Measurements from ENCODE around the gene GLIS1. TPM values are rescaled to one million over a fixed set of nuclear protein-coding genes. Genes with fewer than 3 reads are reported as not detected.

Gene GLIS1
- total and polyA plus RNA-seq, 2 donors (not counting 3 experiments of a cell fraction or from before 2014, with no cell fraction given): not detected

DNA sequence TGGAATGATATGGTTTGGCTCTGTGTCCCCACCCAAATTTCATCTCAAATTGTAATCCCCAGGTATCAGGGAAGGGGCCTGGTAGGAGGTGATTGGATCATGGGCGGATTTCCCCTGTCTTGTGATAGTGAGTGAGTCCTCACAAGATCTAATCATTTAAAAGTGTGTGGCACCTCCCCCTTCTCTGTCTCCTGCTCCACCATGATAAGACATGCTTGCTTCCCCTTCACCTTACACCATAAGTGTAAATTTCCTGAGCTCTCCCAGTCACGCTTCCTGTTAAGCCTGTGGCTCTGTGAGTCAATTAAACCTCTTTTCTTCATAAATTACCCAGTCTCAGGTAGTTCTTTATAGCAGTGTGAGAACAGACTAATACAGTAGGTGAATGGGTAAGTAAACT lies 170.4 kb downstream of the GLIS1 start:
- Histone ChIP-seq H3K9me1 (replicated peaks; ENCODE audit: control insufficient read depth, extremely low read depth, insufficient read depth, low read length) (no peaks in the 10 kb centered on the region), H3K36me3 (ENCODE audit: control insufficient read depth in 2 of 2, extremely low read depth in 1 of 2, insufficient read depth in 2 of 2, low read length in 2 of 2) (no peaks in the 10 kb centered on the region), H3K9me3 (replicated peaks; ENCODE audit: control insufficient read depth, insufficient read depth, low read length) (no peaks in the 10 kb centered on the region), H3K4me3 (replicated peaks in 1 of 3; ENCODE audit: insufficient read depth in 1 of 3, low read depth in 1 of 3, low read length in 3 of 3) (no peak overlapping the region), H3K79me2 (ENCODE audit: control insufficient read depth, insufficient read depth, low read length) (no peaks in the 10 kb centered on the region), H3K27me3 (ENCODE audit: control insufficient read depth in 2 of 2, insufficient read depth in 2 of 2, low read length in 2 of 2) (peaks cover 4 to 23% of the 10 kb centered on the region in 2 experiments), H3K9ac (replicated peaks; ENCODE audit: extremely low read depth, insufficient read depth, low read length) (no peak overlapping the region), H4K20me1 (replicated peaks; ENCODE audit: control insufficient read depth, extremely low read depth, insufficient read depth, low read length) (no peaks in the 10 kb centered on the region), H3K27ac (ENCODE audit: insufficient read depth, low read depth, low read length) (no peak overlapping the region), H2AFZ (ENCODE audit: low read depth, low read length) (no peak overlapping the region), H3K4me1 (ENCODE audit: control insufficient read depth, extremely low read depth, insufficient read depth, low read length) (no peaks in the 10 kb centered on the region), H3K4me2 (ENCODE audit: insufficient read depth, low read length) (no peak overlapping the region)
- DNase-seq (ENCODE audit: low read depth, low spot score) (no peak), FAIRE-seq (no peak)
- dilution Hi-C loops (cut with MboI; ENCODE audit: extremely low pct_ligation_motif_present, low sequenced_read_pairs) (no loop called here), intact Hi-C loops (cut with micrococcal nuclease) (no loop called here)
- no peak for TF ChIP-seq FOS (IDR thresholded peaks at IDR 0.05; ENCODE audit: borderline replicate concordance, insufficient read depth, low read length)
- TF ChIP-seq, protein P1, sequence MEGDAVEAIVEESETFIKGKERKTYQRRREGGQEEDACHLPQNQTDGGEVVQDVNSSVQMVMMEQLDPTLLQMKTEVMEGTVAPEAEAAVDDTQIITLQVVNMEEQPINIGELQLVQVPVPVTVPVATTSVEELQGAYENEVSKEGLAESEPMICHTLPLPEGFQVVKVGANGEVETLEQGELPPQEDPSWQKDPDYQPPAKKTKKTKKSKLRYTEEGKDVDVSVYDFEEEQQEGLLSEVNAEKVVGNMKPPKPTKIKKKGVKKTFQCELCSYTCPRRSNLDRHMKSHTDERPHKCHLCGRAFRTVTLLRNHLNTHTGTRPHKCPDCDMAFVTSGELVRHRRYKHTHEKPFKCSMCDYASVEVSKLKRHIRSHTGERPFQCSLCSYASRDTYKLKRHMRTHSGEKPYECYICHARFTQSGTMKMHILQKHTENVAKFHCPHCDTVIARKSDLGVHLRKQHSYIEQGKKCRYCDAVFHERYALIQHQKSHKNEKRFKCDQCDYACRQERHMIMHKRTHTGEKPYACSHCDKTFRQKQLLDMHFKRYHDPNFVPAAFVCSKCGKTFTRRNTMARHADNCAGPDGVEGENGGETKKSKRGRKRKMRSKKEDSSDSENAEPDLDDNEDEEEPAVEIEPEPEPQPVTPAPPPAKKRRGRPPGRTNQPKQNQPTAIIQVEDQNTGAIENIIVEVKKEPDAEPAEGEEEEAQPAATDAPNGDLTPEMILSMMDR (IDR thresholded peaks at IDR 0.05; ENCODE audit: extremely low read depth in 1 of 2, insufficient read depth in 1 of 2, low read depth in 1 of 2, low read length in 2 of 2): no peak
- TF ChIP-seq POLR2AphosphoS5 (IDR thresholded peaks at IDR 0.05; ENCODE audit: insufficient read depth, low read depth, low read length): no peak
- no peak for TF ChIP-seq EZH2 (IDR thresholded peaks at IDR 0.05; ENCODE audit: borderline replicate concordance, low read depth, low read length, severe bottlenecking)
- no peak for TF ChIP-seq POLR2A (IDR thresholded peaks at IDR 0.05; ENCODE audit: low read depth, low read length)
- TF ChIP-seq, protein P2, sequence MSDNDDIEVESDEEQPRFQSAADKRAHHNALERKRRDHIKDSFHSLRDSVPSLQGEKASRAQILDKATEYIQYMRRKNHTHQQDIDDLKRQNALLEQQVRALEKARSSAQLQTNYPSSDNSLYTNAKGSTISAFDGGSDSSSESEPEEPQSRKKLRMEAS (IDR thresholded peaks at IDR 0.05; ENCODE audit: insufficient read depth, insufficient read length): no peak
- no peak for TF ChIP-seq JUN (IDR thresholded peaks at IDR 0.05; ENCODE audit: borderline replicate concordance, insufficient read depth, insufficient read length, low read depth)
- TF ChIP-seq GATA2 (IDR thresholded peaks at IDR 0.05; ENCODE audit: insufficient read depth, insufficient read length, low read depth, low read length): no peak
- TF ChIP-seq MYC (IDR thresholded peaks at IDR 0.05; ENCODE audit: low read depth, low read length): no peak
- ChIA-PET CTCF (no interaction called here), POLR2A (no interaction called here)
- no TSS peak for BruUV-seq (replicated peaks)
